A673 (cell line): ENCODE results near the gene BMP8B.

Source experiments
- CTCF ChIP-seq: fragments of 300-800, 200-600 bp; sonication (generic); conservative IDR thresholded peaks from 2 replicates; pipeline ENCODE4 v1.5.1; 2017; ENCODE audit warnings: low read depth, mild to moderate bottlenecking, antibody characterized with exemption, low read length, moderate library complexity, mixed read lengths
- EZH2 ChIP-seq: fragments of 200-600 bp; sonication (generic); IDR thresholded peaks from 2 replicates; pipeline ENCODE4 v1.6.1; 2017; ENCODE audit warnings: borderline replicate concordance, low read depth, mild to moderate bottlenecking, mixed read lengths, antibody characterized with exemption, low read length; ENCODE audit not compliant: poor library complexity, severe bottlenecking

GRCh38 chr1:39732730-39733129, 55.9 kb downstream of the BMP8B start:
- TF ChIP-seq CTCF (no peak), EZH2 (no peak)
